NCI-H748 (cell line): ENCODE data around the gene ARL15.

Experiments
- DNase-seq: peaks from one replicate; lab custom pipeline; 2025; ENCODE audit not compliant: unreplicated experiment; lab: John Stamatoyannopoulos, UW

The ARL15 gene

DNA sequence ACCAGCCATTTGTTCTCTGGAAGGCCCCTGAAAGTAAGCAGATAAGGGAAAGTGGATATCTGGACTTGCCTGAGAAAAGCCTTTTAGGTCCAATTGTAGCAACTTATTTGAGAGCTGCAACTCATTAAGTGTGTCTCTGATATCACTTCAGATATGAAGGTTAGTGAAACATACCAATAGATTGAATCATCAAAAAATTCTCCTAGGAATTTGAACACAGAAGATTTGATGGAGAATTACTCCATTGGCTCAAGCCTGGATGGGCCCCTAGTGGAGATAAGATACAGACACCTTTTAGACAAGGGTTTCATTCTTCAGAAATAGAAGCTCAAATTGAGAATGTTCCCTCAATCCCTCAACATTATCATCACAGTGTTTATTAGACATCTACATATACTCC, 393.3 kb downstream of the ARL15 start:
- DNase-seq = no peak

- DNase-seq = no peak
These were observed 395.3 kb downstream of the ARL15 start for GRCh38 chr5:53915120-53915519.

GRCh38 chr5:53913941-53914340, 396.4 kb downstream of the ARL15 start:
- DNase-seq = no peak

DNA sequence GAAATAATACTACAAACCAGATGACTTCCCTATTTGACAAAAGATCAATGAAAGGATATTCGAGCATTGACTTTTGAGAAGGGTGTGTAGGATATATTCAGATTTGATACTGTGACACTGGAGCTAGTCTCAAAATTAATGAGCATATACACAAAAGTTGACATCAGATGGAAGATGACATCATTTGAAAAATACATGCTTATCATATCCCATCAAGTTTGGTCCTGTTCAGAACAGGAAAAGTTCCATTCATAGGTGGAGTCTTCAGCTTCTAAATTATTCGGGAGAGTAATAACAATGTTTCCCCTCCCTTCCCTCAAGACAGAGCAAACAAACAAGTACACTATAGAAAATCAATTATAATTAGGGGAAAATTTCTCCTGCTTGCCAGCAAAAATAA, 401.6 kb downstream of the ARL15 start:
- DNase-seq = no peak

DNA sequence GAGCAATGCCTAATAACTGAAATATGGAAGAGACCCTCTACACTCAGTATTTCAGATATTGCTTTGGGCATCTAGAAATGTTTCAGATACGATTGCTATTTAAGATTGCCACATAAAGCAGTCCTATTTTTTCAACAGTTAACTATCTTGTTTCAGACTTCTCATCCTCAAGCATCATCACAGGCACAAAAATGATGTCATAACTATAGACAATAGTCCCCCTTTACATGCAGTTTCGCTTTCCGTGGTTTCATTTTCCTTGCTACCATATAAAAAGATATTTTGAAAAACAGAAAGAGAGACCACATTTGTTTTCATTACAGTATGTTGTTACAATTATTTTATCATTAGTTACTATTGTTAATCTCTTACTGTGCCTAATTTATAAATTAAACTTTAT, 402.5 kb downstream of the ARL15 start:
- DNase-seq = no peak

DNA sequence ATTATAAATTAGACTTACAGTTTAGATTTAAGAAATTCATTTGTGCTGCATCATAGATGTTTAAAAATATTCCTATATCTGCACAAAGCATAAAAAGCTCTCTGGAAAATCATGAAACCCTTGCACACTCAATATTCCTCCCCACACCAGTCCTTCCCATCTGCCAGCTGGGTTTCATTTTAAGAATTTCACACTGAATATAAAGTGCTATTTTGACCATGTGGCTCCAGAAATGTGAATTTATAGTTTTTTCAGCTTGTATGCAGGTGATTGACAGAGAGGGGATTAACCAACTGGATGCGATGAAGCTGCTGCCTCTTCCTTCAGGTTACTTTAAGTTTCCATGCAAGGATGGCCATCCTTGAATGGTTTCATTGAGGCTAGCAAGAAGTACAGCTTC, 403.6 kb downstream of the ARL15 start:
- no peak for DNase-seq

DNA sequence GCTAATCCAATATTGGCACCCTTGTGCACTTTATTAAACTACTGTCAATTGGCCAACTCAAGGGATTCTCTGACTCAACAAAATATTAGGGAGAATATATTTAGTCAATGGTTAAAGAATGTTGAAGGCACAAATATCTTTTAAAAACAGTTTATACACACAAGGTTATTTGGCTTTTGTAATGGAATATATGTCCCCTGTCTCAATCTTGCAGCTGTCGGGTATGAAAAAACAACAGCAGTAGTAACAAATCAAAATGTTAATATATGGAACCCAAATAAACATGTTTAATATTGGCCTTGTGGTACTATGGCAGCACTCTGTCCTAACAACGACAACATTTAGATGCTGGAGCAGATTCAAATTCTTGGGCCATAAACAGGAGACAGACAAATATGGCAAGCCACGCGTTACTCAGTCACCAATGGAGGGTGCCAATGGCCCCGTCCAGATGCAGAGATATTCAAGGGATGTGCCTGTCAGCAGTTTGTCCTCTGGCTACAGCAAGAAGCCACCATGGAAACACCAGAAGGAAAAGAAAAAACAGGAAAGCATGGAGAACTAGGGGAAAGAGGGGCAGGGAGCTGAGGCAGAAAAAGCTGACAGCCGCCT, 408.0 kb downstream of the ARL15 start:
- no peak for DNase-seq

DNA sequence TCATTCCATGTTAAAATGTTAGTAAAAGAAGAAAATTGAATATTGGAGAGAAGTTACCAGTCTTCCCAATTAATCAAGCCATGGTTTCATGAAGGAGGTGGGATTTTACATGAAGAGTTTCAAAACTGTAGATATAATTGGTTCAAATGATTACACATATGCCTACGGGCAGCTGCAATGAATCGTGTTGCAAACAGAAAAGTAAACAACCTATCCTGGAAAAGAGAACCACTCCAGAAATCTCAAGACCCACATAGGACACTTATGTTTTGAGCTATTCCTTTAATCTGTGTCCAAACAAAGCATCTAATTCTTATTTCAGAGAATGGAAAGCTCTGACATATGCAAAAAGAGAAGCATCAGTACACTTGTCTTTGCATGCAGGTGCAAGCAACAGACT, 409.7 kb downstream of the ARL15 start:
- no peak for DNase-seq

DNA sequence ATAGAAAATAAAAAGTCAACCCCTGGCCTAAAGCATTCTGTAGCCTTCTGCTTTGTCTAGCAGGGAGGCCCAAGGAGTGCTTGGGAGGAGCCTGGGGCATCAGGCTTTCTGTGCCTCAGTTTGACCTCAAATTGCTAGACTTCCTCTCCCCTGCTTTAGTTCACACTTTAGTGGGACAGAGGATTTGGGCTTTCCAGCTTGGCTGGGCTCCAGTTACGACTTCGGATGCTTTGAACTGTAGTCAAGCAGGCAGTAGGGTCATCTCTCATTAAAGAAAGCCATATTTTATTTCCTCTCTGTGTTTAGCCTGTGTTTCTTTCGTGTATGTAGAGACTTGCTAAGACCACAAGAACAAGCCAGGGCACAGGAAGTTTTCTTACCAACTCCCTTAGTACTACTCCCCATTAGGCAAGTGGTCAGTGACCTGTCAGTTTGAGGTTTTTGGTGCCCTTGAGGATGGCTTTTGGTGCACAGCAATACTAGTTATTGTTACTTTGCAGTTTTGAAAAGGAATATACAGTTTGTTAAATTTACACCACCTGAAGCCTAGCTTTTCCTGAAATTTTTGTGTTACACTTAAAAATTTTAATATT, 415.2 kb downstream of the ARL15 start:
- no peak for DNase-seq

DNA sequence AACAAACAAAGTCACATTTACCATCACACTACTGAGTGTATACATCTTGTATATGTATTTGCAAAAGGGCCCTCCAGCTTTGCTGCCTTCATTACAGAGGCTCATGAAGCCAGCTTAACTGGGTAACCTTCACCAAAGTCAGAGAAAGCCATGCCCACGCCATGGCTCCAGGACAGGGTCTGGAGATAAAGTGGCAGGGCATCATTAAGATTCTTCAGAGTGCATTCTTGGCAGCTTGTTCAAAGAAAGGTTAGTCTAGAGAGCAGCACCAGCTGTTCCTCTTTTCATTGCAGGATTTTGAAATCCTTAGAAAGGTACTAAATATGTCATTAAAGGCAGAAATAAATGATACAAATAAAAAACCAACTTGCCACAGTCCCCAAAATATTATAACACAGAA, 416.7 kb downstream of the ARL15 start:
- DNase-seq = no peak

DNA sequence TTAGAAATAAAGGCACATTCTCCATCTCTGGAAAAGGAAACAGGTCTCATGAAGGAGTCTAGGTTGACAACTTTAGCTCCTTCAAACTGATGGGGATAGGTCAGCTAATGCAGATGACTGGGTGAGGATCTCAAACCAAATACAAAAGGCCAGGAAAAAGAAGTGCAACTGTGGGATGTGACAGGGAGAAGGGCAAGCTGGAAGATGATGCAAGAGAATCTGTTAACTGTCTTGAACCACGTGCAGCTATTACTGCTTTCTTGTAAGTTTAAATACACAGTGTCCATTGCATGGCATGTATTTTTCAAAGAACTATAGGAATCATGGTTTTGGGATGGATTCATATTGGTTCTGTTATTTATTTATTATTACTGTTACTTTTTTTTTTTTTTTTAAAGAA, 418.1 kb downstream of the ARL15 start:
- no peak for DNase-seq

DNA sequence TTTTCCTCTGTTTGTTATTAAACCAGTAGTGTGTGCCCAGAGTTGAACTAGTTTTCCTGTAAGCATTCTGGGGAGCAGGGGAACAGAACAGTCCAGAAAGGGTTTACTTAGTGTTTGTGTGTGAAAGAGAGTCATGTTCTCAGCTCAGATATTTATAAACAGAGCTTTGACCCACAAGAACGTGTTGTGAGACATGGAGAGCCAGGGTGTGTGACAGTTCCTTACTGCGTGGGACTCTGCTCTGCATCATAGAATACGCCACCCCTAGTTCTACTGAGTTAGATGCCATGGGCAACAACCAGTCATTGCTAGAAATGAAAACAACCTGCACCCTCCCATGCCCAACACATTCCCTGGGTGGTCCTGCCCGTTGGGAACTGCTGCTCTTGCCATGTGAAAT, 419.2 kb downstream of the ARL15 start:
- DNase-seq = no peak

DNA sequence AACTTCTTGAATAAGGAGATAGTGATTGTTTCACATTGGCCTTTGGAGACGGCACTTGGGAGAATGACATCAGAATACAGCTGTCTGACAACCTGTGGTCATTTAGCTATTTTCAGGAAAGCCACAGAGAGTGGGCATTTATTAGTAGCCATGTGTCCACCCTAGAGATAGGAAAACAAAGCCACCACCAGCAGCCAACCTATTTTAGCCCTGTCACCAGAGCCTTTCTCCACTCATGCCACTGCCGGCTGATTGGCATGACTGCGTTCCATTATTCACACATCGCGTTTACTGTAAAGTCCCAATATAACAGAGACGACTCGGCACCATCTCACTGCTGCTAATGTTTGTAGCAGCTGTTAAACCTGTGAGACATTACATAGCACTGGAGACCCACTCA, 419.9 kb downstream of the ARL15 start:
- DNase-seq = no peak

DNA sequence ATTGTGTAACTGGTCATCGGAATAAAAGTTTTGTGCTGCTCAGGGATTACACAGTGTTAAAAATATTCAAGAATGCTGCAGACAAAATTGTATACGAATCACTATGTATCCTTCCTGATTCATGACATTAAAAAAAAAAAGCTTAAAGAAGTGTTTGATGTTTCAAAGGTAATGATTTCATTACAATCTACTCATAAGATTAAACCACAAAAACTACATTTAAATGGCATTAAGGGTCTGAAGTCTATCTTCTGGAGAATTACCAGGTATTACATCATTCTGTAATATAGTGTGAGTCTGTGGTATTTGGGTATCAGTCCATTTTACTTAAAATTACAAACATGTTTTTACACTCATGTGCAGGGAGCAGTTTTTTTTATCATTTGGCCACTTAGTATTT, 425.5 kb downstream of the ARL15 start:
- DNase-seq = no peak

GRCh38 chr5:53884417-53884816, 426.0 kb downstream of the ARL15 start:
- DNase-seq = no peak

DNA sequence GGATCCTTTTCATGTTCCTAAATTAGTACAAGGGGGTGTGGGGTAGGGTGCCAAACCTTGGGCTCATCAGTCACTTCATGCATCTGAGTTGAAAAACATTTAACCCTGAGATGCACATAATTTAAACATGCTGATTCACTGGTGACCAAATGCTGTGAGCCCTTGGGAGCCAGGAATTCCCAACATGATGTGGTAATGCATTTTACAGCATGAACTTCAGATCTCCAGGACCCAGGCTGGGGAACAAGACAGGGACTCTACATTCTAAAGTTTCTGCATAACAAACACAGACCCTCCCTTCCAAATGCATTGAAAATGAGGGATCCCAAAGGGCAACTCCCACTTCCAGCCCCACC, 427.7 kb downstream of the ARL15 start:
- no peak for DNase-seq

DNA sequence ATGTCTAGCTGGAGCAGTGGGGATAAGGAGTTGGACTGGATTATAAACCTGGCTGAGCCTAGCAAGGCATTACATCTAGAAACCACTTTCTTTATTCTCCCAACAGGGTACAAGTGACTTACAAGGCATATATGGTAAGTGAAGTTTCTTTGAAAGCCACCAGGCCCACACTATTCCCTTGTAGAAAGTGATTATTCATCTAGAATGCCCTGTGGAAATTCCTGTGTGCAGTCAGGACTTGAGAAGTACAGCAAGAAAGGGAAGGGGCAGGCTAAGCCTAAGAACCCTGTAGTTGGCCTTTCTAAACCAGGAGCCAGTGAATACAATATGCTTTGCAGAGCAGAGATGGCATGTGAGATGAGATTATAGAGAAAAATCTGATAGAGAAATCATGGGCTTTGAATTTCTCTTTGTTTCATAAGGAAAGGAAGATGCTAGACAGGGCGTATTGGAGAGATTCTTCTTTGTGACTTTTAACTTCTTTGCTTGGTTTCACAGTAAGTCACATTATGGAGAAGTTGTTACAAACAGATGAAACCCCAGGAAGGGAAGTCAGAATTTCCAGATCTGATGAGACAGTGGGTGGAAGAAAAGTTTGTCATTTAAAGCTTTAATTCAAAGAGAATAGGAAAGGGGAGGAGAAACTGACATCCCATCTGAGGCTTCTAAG, 428.2 kb downstream of the ARL15 start:
- DNase-seq = no peak

DNA sequence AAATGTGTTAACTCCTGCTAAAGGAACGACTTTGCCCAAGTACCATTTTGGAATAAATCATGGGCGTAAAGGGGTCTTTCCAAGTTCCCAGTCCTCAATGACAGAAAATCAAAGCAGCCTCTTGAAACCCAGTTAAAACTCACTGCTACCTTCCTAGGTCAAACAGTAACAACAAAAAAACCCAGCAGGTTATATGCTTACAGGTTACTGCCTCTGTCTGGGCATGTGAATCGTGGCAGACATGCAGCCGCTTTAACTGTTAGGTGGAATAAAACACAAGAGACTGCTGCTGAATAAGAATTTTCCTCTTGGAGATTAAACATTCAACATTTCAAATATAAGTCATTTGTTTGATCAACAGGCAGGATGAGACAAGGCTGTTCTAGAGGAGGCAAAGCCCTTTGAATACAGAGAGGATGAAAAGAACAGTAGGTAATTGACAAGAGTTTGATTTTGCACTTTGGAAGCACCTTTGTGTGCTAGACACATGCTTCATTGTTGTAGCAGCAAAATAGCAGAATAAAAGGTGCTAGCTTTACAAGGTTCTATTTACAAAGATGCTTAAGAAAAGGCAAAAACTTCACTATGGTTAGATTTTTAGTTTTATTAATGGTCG, 430.6 kb downstream of the ARL15 start:
- DNase-seq = peak; percentile 12

DNA sequence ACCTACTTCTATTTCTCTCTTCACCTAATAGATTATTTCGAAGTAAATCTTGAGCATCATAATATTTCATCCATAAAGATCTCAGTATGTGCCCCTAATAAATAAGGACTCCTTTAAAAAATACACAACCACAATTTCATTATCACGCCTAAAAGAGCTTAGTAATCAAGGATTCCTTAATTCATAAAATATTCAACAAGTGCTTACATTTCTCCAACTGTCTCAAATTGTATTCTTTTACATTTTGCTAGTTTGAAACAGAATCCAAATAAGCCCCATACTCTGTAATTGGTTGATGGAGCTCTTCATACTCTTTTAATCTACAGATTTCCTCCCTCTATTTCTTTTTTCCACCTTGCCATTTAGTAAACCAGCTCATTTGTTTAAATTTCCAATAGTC, 432.4 kb downstream of the ARL15 start:
- no peak for DNase-seq

- DNase-seq = no peak
These were observed 433.1 kb downstream of the ARL15 start for GRCh38 chr5:53877243-53877642.

DNA sequence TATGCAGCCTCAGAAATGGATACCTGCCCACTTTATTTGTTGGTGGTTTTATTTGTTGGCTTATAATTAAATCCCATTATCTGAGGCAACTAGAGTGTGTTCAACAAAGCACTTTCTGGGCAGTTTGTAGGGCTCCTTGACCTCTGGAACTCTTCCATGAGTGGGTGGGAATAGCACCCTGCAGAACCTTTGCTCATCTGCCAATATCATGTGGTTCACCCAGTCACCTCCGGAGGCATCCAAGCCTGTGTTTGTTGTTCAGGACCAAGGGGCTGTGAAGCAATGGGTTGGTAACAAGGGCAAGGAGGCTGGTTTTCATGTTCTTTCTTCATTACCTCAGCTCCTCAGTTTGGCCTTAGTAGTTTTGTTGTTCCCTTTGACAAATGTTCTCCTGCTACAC, 436.0 kb downstream of the ARL15 start:
- peak; percentile 43 for DNase-seq

DNA sequence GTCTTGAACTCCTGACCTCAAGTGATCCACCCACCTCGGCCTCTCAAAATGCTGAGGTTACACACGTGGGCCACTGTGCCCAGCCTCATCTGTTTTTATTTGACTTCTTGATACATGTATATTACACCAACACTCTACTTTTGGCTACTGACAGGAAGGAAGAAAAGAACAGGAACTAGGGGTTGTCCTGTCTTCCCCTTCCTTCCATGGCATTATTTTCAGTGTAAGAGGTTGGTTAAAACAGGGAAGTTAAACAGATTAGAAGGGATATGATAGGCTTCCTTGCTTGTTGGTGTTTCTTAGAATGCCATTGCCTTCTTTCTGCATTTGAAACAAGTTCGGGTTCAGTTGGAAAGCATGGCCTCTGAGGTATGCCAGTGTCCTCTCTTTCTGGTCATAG, 437.1 kb downstream of the ARL15 start:
- no peak for DNase-seq
